Right lobe of liver (tissue), 6 donors: Measurements from ENCODE around the gene SGCB. TPM values are rescaled to one million over a fixed set of nuclear protein-coding genes. Genes with fewer than 3 reads are reported as not detected.

Experiments
- ATAC-seq, 4 donors: fragments of 200-7000 bp; cut with Tn5 transposase; one replicate each; pipeline ENCODE4 v1.9.1; 2020; ENCODE audit warnings: mild to moderate bottlenecking in 4 of 4, moderate library complexity in 4 of 4
- DNase-seq, 3 donors: peaks; one replicate each; pipeline ENCODE4 v3.0.0-alpha.2; 2020
- H3K27ac ChIP-seq, 3 donors: fragments of 200-600 bp; one replicate each; pipeline ENCODE4 v1.8.0; 2022
- H3K27me3 ChIP-seq, 2 donors: fragments of 200-600 bp; one replicate each; pipeline ENCODE4 v1.8.0; 2022
- H3K36me3 ChIP-seq, 4 donors: fragments of 200-600 bp; sonication (generic) in 1 of 4; one replicate each; pipeline versions ENCODE4 v1.5.1 to v1.8.0; 2017 to 2022; ENCODE audit warnings: control low read depth in 1 of 4
- H3K4me1 ChIP-seq, 4 donors: fragments of 200-600 bp; sonication (generic) in 1 of 4; one replicate each; pipeline versions ENCODE4 v1.5.1 to v1.8.0; 2017 to 2022; ENCODE audit warnings: control low read depth in 1 of 4
- H3K4me3 ChIP-seq, 3 donors: fragments of 200-600 bp; one replicate each; pipeline ENCODE4 v1.8.0; 2022
- H3K9me3 ChIP-seq, 4 donors: fragments of 200-600 bp; sonication (generic) in 1 of 4; one replicate each; pipeline versions ENCODE4 v1.5.1 to v1.8.0; 2017 to 2022; ENCODE audit warnings: control low read depth in 1 of 4
- POLR2A ChIP-seq: fragments of 450-650 bp; IDR thresholded peaks from one replicate; pipeline ENCODE4 v1.6.1; 2017; ENCODE audit warnings: antibody characterized with exemption, mild to moderate bottlenecking
- WGBS: methylation state at CpG from one replicate; pipeline ENCODE4 v1.1.6; 2018; ENCODE audit warnings: low coverage, low lambda C conversion rate; ENCODE audit not compliant: insufficient coverage; ENCODE audit errors: missing lambda C conversion rate; 5-methylcytosine and 5-hydroxymethylcytosine counted together
- intact Hi-C, 2 donors: fragments of 100-400 bp; cut with DNase I; formaldehyde crosslinking; loops; one replicate each; pipeline versions ENCODE4 v1.11.2 to v1.14.1; 2022
- small RNA-seq, 2 experiments: library from RNA; depleted of rRNA; stranded (forward); fragments of <200 nt; gene quantifications; one replicate each; pipeline ENCODE3, GENCODE V24; 2016
- total RNA-seq, 6 experiments: library from RNA; depleted of rRNA in 2 of 6; stranded (reverse); fragments of >200 nt in 2 of 6; fragmentation: NEBNext Ultra II Directional in 3 of 6; extraction: Animal tissue kit (Norgen Biotek cat#: 25700) in 3 of 6; gene quantifications; one replicate each; pipeline versions ENCODE4 v1.1.0 to v1.2.4, GENCODE V29; 2016 to 2023
- TF ChIP-seq, protein P1 (sequence below), 4 donors: fragments of 200-600 bp in 3 of 4; fragments of 450-650 bp in 1 of 4; IDR thresholded peaks; one replicate each; pipeline versions ENCODE4 v1.5.1 to v1.8.0; 2016 to 2022; ENCODE audit warnings: antibody characterized with exemption in 4 of 4, mild to moderate bottlenecking in 2 of 4
- donor health status: DM: no; HTN: yes; CAD: no.
- donor health status: DM: no; HTN: no; CAD: no.
- donor health status: DM: no; HTN: no; CAD: no.
- donor health status: DM: no; HTN: yes; CAD: no.
- donor health status: DM: no; HTN: yes; CAD: no.

SGCB gene
- total RNA-seq, 6 experiments from 2014 or later = 5.7 to 17.3 (median 8.3) TPM

DNA sequence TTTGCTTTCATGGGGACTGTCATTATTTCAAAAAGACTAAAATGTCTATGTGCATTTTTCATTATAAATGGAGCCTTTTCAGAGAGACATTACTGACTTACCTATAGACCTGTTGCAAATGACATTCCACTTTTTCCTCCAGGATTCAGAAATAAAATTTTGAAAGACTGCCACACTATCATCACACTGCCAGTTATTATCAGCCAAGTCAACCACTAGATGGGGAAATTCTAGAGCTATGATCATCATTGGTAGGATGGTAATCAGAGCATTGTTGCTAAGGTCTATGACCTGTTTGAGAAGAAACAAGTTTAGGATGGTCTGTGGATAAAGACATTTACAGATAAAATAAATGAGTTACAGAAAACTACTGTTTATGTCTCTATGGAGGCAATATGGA is 40.5 kb downstream of the SGCB start:
- Histone ChIP-seq H3K4me3 (no peak overlapping the region), H3K27me3 (no peaks in the 10 kb centered on the region), H3K27ac (no peak overlapping the region), H3K9me3 (no peaks in the 10 kb centered on the region), H3K4me1 (peaks cover 0 to 10% (median 5%) of the 10 kb centered on the region in 4 donors), H3K36me3 (no peaks in the 10 kb centered on the region)
- intact Hi-C loops = no loop called here
- ATAC-seq = peak in 1 of 4 donors; percentile 34
- TF ChIP-seq POLR2A = no peak
- TF ChIP-seq, protein P1, sequence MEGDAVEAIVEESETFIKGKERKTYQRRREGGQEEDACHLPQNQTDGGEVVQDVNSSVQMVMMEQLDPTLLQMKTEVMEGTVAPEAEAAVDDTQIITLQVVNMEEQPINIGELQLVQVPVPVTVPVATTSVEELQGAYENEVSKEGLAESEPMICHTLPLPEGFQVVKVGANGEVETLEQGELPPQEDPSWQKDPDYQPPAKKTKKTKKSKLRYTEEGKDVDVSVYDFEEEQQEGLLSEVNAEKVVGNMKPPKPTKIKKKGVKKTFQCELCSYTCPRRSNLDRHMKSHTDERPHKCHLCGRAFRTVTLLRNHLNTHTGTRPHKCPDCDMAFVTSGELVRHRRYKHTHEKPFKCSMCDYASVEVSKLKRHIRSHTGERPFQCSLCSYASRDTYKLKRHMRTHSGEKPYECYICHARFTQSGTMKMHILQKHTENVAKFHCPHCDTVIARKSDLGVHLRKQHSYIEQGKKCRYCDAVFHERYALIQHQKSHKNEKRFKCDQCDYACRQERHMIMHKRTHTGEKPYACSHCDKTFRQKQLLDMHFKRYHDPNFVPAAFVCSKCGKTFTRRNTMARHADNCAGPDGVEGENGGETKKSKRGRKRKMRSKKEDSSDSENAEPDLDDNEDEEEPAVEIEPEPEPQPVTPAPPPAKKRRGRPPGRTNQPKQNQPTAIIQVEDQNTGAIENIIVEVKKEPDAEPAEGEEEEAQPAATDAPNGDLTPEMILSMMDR (IDR thresholded peaks at IDR 0.05) = no peak
- no peak for DNase-seq

DNA sequence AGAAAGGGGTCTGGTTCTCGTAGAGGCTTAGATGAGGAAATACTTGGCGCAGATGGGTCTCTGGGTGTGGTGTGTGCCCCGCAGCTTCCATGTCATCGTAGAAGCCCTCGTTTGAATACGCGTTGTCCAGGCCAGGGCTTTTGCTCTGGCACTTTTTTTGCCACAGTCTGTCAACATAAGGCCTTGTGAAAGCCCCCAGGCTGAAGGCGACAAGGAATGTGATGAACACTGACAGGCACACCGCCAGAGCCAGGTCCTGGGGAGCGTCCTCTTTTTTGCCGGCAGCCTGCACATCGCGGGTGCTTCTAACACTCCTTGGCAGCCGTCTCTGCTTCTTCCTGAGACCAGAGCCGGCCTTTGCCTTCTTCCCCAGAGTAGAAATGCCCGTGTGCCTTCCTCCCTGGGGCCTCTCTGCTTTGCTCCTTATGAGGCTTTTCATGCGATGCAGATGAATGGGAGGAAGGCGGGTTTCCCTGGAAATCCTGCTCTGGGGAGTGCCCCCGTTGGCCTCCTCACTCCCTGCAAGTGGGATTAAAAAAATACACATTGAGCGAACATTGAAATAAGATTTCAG is 42.4 kb downstream of the SGCB start:
- no peaks in the 10 kb centered on the region for H3K27me3 ChIP-seq
- WGBS = 75% methylated on average over 5 of the region's 20 CpGs
- no peak overlapping the region for H3K27ac ChIP-seq
- no peak for TF ChIP-seq POLR2A
- TF ChIP-seq, protein P1 (IDR thresholded peaks at IDR 0.05) = no peak
- intact Hi-C loops = no loop called here
- DNase-seq = no peak
- H3K4me3 ChIP-seq = no peak overlapping the region
- H3K4me1 ChIP-seq = peaks cover 0 to 10% (median 5%) of the 10 kb centered on the region in 4 donors
- no peaks in the 10 kb centered on the region for H3K9me3 ChIP-seq
- no peaks in the 10 kb centered on the region for H3K36me3 ChIP-seq
- ATAC-seq = no peak

Small RNA genes lying within 50 kb of the gene (small RNA-seq; reads per million reads assigned to genes)
- gene AC104784.1 = 0 reads per million in 2 experiments

Other genes with a start within 250 kb of the SGCB start
- gene DCUN1D4, start 195.1 kb downstream of the SGCB start, total RNA-seq = 10 to 100 TPM; 22.6 to 62.4 (median 37.0) TPM
- gene LRRC66, start 17.9 kb downstream of the SGCB start, total RNA-seq = under 1 TPM; 0.05 to 0.35 (median 0.09) TPM
- gene SPATA18, start 13.0 kb upstream of the SGCB start, total RNA-seq = 1 to 10 TPM; 1.6 to 2.9 (median 2.3) TPM